ENCODE measurements around the gene CUBN.
"Not testable (repeated sequence)": the region's sequence is repeated elsewhere in the genome, so short reads cannot be mapped to it uniquely, and the experiment has no call there.

DNA sequence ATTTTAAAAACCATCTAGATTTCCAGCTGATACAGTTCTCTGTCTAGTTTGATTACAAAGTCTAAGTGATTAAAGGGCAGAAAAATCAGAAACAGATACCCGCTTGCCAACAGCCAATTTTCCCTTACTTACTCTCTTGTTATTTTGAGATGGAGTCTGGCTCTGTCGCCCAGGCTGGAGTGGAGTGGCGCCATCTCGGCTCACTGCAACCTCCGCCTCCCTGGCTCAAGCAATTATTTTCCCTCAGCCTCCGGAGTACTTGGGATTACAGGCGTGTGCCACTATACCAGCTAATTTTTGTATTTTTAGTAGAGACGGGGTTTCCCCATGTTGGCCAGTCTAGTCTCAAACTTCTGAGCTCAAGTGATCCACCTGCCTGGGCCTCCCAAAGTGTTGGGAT lies 302.1 kb downstream of the CUBN start:
- TF ChIP-seq, protein P1, sequence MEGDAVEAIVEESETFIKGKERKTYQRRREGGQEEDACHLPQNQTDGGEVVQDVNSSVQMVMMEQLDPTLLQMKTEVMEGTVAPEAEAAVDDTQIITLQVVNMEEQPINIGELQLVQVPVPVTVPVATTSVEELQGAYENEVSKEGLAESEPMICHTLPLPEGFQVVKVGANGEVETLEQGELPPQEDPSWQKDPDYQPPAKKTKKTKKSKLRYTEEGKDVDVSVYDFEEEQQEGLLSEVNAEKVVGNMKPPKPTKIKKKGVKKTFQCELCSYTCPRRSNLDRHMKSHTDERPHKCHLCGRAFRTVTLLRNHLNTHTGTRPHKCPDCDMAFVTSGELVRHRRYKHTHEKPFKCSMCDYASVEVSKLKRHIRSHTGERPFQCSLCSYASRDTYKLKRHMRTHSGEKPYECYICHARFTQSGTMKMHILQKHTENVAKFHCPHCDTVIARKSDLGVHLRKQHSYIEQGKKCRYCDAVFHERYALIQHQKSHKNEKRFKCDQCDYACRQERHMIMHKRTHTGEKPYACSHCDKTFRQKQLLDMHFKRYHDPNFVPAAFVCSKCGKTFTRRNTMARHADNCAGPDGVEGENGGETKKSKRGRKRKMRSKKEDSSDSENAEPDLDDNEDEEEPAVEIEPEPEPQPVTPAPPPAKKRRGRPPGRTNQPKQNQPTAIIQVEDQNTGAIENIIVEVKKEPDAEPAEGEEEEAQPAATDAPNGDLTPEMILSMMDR (IDR thresholded peaks at IDR 0.05), result not testable (repeated sequence)
- not testable (repeated sequence) for TF ChIP-seq POLR2AphosphoS5 (IDR thresholded peaks at IDR 0.05)
